GM19099 (cell line): ENCODE measurements around the gene SPRR2F.

Experiments used
- POLR2A ChIP-seq: IDR thresholded peaks from 3 replicates; pipeline ENCODE4 v1.6.1; 2011; ENCODE audit warnings: low read depth; ENCODE audit not compliant: insufficient read length; ENCODE audit errors: extremely low read depth

Gene SPRR2F, protein sequence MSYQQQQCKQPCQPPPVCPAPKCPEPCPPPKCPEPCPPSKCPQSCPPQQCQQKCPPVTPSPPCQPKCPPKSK

GRCh38 chr1:153113416-153113815 lies at the start of gene SPRR2F:
SPRR2F (minus strand) TSS chr1:153113516; CDS start chr1:153112733, 783 bp downstream.
- TF ChIP-seq POLR2A: no peak

DNA sequence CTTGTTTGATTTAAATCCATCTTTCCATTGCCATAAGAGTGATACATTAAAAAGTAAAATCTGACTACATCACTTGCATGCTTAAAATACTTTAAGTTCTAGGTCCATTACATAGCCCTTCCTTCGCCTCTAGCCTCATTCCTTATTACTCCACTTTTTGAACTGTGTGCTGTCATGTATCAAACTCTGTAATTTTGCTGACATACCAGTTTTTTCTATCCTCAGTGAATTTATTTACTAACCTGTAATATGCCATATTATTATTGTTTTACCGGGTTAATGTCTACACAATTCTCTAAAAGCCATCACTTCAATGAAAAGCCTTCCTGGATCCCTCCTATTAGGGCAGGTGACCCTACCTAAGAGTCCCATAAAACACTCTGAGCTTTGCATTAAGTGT lies 42.2 kb upstream of the SPRR2F start:
- no peak for TF ChIP-seq POLR2A

DNA sequence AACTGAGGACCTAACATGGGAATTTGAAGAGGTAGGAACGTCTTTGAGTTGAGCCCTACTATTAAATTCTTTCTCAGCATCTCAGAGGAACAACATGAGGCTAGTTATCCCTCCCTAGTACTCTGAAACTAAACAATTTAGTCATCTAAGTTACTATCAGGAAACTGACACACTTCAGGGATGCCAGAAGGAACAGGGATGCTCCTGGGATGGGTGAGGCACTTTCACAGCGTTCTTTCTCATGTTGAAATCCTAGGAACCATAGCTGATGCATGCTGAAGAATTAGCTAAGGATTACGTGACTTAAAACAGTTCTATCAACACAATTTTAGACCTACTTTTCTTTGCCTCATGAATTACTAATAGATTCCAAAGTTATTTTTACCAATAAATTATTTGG lies 39.2 kb upstream of the SPRR2F start:
- TF ChIP-seq POLR2A: no peak

DNA sequence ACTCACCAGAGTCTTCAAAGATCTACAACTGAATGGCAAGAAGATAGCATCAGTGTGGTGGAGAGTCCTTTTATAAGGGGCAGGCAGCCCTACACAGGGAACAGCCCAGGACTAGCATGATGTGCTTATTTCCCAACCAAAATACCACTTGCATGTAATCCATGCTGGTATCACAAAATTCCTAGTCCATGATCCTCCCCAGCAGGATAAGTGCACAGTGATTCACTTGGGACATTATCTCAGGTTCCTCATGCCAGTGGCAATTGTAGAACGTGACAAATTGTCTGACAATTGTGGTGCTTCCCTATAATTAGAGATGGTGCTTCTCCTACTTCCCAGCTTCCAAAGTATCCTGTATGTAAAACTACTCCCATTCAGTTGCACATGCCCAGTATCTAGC lies 37.5 kb upstream of the SPRR2F start, which contains the start of gene SPRR2G:
Gene SPRR2G, minus strand, starts transcription at position 45 of the 400 bp plus-strand sequence. CDS start 780 bp downstream, outside the sequence.
- TF ChIP-seq POLR2A: no peak

- no peak for TF ChIP-seq POLR2A
These were observed 28.1 kb upstream of the SPRR2F start for GRCh38 chr1:153141377-153141776.

GRCh38 chr1:153140484-153140883 lies 27.2 kb upstream of the SPRR2F start:
- no peak for TF ChIP-seq POLR2A

GRCh38 chr1:153133743-153134142 lies 20.4 kb upstream of the SPRR2F start:
- no peak for TF ChIP-seq POLR2A

- TF ChIP-seq POLR2A: no peak
These were observed 20.0 kb upstream of the SPRR2F start for GRCh38 chr1:153133267-153133666.

DNA sequence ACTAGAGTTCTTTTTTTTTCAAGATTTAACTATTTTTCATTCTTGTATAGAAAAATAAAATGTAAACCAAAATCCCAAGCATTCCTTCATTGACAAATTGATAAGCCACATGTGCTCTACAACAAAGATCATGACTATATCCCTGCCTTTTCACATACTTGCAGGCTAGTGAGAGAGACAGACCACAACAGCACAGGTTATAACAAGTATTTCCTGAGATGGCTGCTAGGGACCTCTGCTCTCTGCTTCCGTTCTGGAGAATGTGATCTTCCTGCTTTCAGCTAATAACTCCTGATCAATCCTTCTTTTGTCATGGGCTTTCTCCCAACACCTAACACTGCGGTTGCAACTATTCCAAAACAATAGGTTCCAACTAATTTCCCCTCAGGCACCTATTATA lies 14.0 kb upstream of the SPRR2F start:
- TF ChIP-seq POLR2A: no peak

- no peak for TF ChIP-seq POLR2A
These were observed 12.2 kb upstream of the SPRR2F start for GRCh38 chr1:153125536-153125935.

GRCh38 chr1:153122831-153123421 lies 9.6 kb upstream of the SPRR2F start:
- no peak for TF ChIP-seq POLR2A

- no peak for TF ChIP-seq POLR2A
These were observed 7.6 kb upstream of the SPRR2F start for GRCh38 chr1:153120945-153121344.

- no peak for TF ChIP-seq POLR2A
These were observed 6.2 kb upstream of the SPRR2F start for GRCh38 chr1:153119491-153119971.

- no peak for TF ChIP-seq POLR2A
These were observed 13.1 kb downstream of the SPRR2F start for GRCh38 chr1:153100245-153100644.

DNA sequence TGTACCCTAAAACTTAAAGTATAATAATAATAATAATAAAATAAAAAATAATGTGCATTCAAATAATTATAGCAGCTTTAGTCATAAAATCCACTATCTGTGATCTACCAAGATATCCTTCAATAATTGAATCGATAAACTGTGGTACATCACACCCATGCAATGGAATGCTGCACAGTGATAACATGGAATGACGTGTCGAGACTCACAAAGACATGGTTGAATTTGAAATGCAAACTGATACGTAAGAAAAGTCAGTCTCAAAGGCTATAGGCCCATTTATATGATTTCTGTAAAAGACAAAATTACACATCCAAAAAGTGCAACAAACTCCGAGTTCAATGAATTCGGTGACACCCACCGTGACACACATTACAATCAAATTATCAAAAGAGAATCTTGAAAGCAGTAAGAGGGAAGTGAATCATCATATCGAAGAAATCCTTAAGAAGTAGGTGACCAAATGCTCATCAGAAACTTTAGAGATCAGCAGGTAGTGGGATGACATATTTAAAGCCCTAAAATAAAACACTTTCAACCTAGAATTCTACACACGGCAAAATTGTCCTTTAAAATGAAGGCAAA lies 13.8 kb downstream of the SPRR2F start:
- no peak for TF ChIP-seq POLR2A

- no peak for TF ChIP-seq POLR2A
These were observed 17.6 kb downstream of the SPRR2F start for GRCh38 chr1:153095764-153096163.
